A549 treated with CORT108297 at 1 μM for 4 hours (cell line): ENCODE results near the gene SWI5. TPM values are rescaled to one million over a fixed set of nuclear protein-coding genes. Genes with fewer than 3 reads are reported as not detected.

Experiments
- total RNA-seq: library from RNA; stranded (reverse); fragments of 200-300 nt; extraction: Qiagen RNA extraction; gene quantifications from 5 replicates; pipeline ENCODE4 v1.2.3, GENCODE V29; 2022

SWI5 gene
- 41.5 to 51.4 TPM (median 46.9 TPM) in 5 replicates for total RNA-seq

GRCh38 chr9:128276008-128276573 is at the start of gene SWI5:
SWI5 (plus strand) TSS chr9:128276276.

GRCh38 chr9:128275198-128276007 is 673 bp upstream of the SWI5 start, which contains the start of gene GOLGA2:
GOLGA2 (minus strand) TSS chr9:128276007; CDS start chr9:128275976, 31 bp downstream.

DNA sequence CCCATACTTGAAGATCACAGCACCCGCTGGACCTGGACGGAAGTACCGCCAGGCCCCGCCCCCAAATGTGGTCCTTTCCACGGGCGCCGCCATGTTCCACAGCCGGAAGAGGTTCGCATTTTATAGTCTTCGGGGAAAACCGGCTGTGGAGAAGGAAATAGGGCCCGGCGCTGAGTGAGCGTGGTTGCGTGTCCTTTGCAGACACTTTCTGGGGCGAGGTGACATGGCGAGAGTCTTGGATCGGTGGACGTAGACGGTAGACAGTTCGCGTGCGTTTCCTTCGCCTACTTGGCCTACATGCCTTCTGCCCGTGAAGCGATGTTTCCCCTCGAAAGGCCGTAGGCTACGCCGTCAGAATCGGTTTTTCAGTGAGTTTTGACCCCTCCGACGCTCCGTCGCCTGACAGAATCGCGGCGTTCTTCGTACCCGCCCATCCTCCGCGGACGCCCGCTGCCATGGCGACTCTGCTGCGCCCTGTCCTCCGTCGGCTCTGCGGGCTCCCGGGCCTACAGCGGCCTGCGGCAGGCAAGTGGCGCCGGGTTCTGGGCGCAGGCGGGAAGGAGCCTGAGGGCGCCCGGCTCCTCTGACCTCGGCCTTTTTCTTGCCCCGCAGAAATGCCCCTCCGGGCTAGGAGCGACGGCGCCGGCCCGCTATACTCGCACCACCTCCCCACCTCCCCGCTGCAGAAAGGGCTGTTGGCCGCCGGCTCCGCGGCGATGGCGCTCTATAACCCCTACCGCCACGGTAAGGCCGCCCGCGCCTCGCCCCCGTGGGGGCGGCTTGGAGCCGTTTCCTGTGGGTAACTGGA is 46.5 kb downstream of the SWI5 start, which contains the start of the genes COQ4 and TRUB2:
TSS of gene COQ4 (plus strand) at position 436 of the 808 bp plus-strand sequence. CDS start at position 456, 20 bp downstream.
TSS of gene TRUB2 (minus strand) at position 44 of the 808 bp plus-strand sequence. CDS start at position 5, 39 bp downstream.

Other genes starting within 250 kb of the SWI5 start
- 5.1 to 7.5 TPM (median 7.2 TPM) in 5 replicates for gene NAIF1, start 209.0 kb upstream of the SWI5 start, total RNA-seq
- gene SLC25A25, start 208.0 kb upstream of the SWI5 start, total RNA-seq: 7.0 to 9.2 TPM (median 7.7 TPM) in 5 replicates
- gene PTGES2, start 148.5 kb upstream of the SWI5 start, total RNA-seq: 76.5 to 104 TPM (median 94.8 TPM) in 5 replicates
- gene LCN2, start 126.8 kb upstream of the SWI5 start, total RNA-seq: 2.8 to 6.5 TPM (median 3.4 TPM) in 5 replicates
- 41.2 to 69.2 TPM (median 66.0 TPM) in 5 replicates for gene BBLN, start 116.0 kb upstream of the SWI5 start, total RNA-seq
- 75.2 to 92.1 TPM (median 88.1 TPM) in 5 replicates for gene CIZ1, start 84.7 kb upstream of the SWI5 start, total RNA-seq
- gene DNM1, start 72.9 kb upstream of the SWI5 start, total RNA-seq: 78.2 to 96.1 TPM (median 86.9 TPM) in 5 replicates
- gene GOLGA2, start 269 bp upstream of the SWI5 start, total RNA-seq: 38.8 to 54.8 TPM (median 46.5 TPM) in 5 replicates
- 40.0 to 56.0 TPM (median 51.8 TPM) in 5 replicates for gene TRUB2, start 46.2 kb downstream of the SWI5 start, total RNA-seq
- gene COQ4, start 46.6 kb downstream of the SWI5 start, total RNA-seq: 47.6 to 64.3 TPM (median 63.2 TPM) in 5 replicates
- gene SLC27A4, start 64.3 kb downstream of the SWI5 start, total RNA-seq: 38.8 to 52.9 TPM (median 48.0 TPM) in 5 replicates
- 65.5 to 89.4 TPM (median 85.3 TPM) in 5 replicates for gene URM1, start 95.1 kb downstream of the SWI5 start, total RNA-seq
- gene CERCAM, start 144.6 kb downstream of the SWI5 start, total RNA-seq: 32.0 to 43.1 TPM (median 38.8 TPM) in 5 replicates
- 26.0 to 31.1 TPM (median 28.6 TPM) in 5 replicates for gene ODF2, start 179.7 kb downstream of the SWI5 start, total RNA-seq
- gene GLE1, start 228.4 kb downstream of the SWI5 start, total RNA-seq: 28.7 to 31.7 TPM (median 30.8 TPM) in 5 replicates